NCI-H460 (cell line): ENCODE data around the gene C19orf53. TPM values are rescaled to one million over a fixed set of nuclear protein-coding genes. Genes with fewer than 3 reads are reported as not detected.

Experiments used
- DNase-seq: peaks from one replicate; pipeline ENCODE4 v3.0.0-alpha.2; 2016; ENCODE audit warnings: low read depth; ENCODE audit errors: extremely low read depth
- small RNA-seq, 2 experiments: library from RNA; depleted of rRNA; stranded (forward); fragments of <200 nt; gene quantifications; one replicate each; pipeline ENCODE3, GENCODE V24; 2014
- total RNA-seq: library from RNA; depleted of rRNA; stranded (reverse); fragments of >200 nt; shearing (Covaris generic); gene quantifications from 2 replicates; pipeline ENCODE4 v1.2.3, GENCODE V29; 2014; rRNA removed

The C19orf53 gene
- total RNA-seq, 1 experiment from 2014 or later = 87.5 TPM

- DNase-seq = no peak
Measured at GRCh38 chr19:13823901-13824300, 49.6 kb downstream of the C19orf53 start.

DNA sequence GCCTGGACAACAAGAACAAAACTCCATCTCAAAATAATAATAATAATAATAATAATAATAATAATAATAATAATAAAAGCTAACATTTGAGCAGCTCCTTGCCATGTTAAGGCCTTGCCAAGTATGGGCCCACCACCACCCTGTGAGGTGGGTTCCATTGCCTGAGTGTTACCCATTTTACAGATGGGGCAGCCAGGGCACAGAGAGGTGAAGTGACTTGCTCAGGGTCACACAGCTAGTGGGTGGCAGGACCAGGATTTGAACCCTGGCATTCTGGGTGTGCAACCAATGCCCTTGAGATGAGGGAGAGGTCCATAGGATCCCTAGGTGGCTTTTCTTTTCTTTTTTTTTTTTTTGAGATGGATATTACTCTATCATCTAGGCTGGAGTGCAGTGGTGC, 50.4 kb downstream of the C19orf53 start:
- DNase-seq = no peak

GRCh38 chr19:13825489-13826441, 51.5 kb downstream of the C19orf53 start:
- no peak for DNase-seq

- no peak for DNase-seq
Measured at GRCh38 chr19:13826652-13827235, 52.5 kb downstream of the C19orf53 start.

GRCh38 chr19:13827656-13828055, 53.4 kb downstream of the C19orf53 start:
- DNase-seq = no peak

Small RNA genes lying within 50 kb of the gene (small RNA-seq; reads per million reads assigned to genes)
- 0 reads per million in 2 experiments for gene RN7SL619P

Other genes with a start within 250 kb of the C19orf53 start
- 19.1 and 20.2 TPM in 2 replicates for gene MRI1, start 9.9 kb upstream of the C19orf53 start, total RNA-seq
- gene ZSWIM4, start 21.0 kb downstream of the C19orf53 start, total RNA-seq = 2.1 and 2.8 TPM in 2 replicates
- not detected in 2 replicates for gene NANOS3, start 102.7 kb downstream of the C19orf53 start, total RNA-seq
- 0.50 TPM in 1 of 2 replicates, not detected in the other for gene BRME1, start 131.7 kb downstream of the C19orf53 start, total RNA-seq
- 13.8 and 15.5 TPM in 2 replicates for gene CC2D1A, start 131.7 kb downstream of the C19orf53 start, total RNA-seq
- not detected in 2 replicates for gene PODNL1, start 164.0 kb downstream of the C19orf53 start, total RNA-seq
- gene DCAF15, start 178.1 kb downstream of the C19orf53 start, total RNA-seq = 11.6 and 16.8 TPM in 2 replicates
- gene RFX1, start 231.9 kb downstream of the C19orf53 start, total RNA-seq = 2.0 and 2.1 TPM in 2 replicates